ENCODE data around the gene E2F8.
"Not testable (repeated sequence)": the region's sequence is repeated elsewhere in the genome, so short reads cannot be mapped to it uniquely, and the experiment has no call there.

Gene E2F8

DNA sequence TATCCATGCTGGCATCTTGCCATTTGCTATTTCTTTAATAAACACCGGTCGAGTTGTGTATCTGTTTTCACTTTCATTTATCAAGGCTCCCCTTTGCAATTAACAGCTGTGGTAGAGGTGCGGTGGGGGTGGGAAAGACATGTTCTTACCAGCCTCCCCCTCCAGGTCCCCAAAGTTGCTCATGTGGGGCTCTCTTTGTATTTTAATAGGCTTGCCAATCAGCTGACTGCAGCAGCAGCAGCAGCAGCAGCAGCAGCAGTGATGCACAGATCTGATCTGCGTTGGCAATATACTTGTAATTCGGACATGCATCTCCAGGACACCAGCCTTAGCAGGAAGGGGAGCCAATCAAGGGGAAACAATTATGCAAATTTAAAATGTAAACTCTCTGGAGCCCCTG is 40.3 kb upstream of the E2F8 start:
- no peak for DNase-seq (ENCODE audit: low read depth, low spot score)
- TF ChIP-seq YY1 (IDR thresholded peaks at IDR 0.05; ENCODE audit: insufficient read depth, insufficient read length) (no peak), SUZ12 (IDR thresholded peaks at IDR 0.05; ENCODE audit: extremely low read depth, insufficient read depth, insufficient read length) (no peak), ZNF274 (IDR thresholded peaks at IDR 0.05; ENCODE audit: low read depth, low read length) (no peak)
- no peaks in the 10 kb centered on the region for H3K9me3 ChIP-seq (ENCODE audit: insufficient read depth, low read length)
- no peak overlapping the region for H3K4me3 ChIP-seq (ENCODE audit: insufficient read length, low read depth)
- H3K27me3 ChIP-seq (ENCODE audit: insufficient read depth, insufficient read length), result no peaks in the 10 kb centered on the region
- H3K4me1 ChIP-seq (ENCODE audit: insufficient read depth, insufficient read length), result peaks cover 3% of the 10 kb centered on the region
- no peak overlapping the region for H3K9ac ChIP-seq (ENCODE audit: insufficient read length, low read depth)
- H3K36me3 ChIP-seq (ENCODE audit: insufficient read depth, insufficient read length, low read length), result no peaks in the 10 kb centered on the region

DNA sequence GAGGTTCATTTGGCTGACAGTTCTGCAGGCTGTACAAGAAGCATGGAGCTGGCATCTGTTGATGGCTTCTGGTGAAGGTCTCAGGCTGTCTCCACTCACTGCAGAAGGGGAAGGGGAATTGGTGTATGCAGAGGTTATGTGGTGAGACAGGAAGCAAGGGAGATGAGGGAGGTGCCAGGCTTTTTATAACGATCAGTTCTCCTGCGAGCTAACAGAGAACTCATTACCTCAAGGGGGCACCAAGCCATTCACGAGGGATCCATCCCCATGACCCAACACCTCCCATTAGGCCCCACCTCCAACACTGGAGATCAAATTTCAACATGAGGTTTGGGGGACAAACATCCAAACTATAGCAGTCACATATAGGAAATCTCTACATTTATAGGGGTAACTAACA is 38.7 kb upstream of the E2F8 start:
- Histone ChIP-seq H3K4me1 (ENCODE audit: insufficient read depth, insufficient read length) (peaks cover 1% of the 10 kb centered on the region), H3K36me3 (ENCODE audit: insufficient read depth, insufficient read length, low read length) (no peaks in the 10 kb centered on the region), H3K9ac (ENCODE audit: insufficient read length, low read depth) (no peak overlapping the region), H3K9me3 (ENCODE audit: insufficient read depth, low read length) (no peaks in the 10 kb centered on the region), H3K4me3 (ENCODE audit: insufficient read length, low read depth) (no peak overlapping the region), H3K27me3 (ENCODE audit: insufficient read depth, insufficient read length) (no peaks in the 10 kb centered on the region)
- TF ChIP-seq SUZ12 (IDR thresholded peaks at IDR 0.05; ENCODE audit: extremely low read depth, insufficient read depth, insufficient read length) (no peak), ZNF274 (IDR thresholded peaks at IDR 0.05; ENCODE audit: low read depth, low read length) (no peak), YY1 (IDR thresholded peaks at IDR 0.05; ENCODE audit: insufficient read depth, insufficient read length) (no peak)
- DNase-seq (ENCODE audit: low read depth, low spot score), result no peak

DNA sequence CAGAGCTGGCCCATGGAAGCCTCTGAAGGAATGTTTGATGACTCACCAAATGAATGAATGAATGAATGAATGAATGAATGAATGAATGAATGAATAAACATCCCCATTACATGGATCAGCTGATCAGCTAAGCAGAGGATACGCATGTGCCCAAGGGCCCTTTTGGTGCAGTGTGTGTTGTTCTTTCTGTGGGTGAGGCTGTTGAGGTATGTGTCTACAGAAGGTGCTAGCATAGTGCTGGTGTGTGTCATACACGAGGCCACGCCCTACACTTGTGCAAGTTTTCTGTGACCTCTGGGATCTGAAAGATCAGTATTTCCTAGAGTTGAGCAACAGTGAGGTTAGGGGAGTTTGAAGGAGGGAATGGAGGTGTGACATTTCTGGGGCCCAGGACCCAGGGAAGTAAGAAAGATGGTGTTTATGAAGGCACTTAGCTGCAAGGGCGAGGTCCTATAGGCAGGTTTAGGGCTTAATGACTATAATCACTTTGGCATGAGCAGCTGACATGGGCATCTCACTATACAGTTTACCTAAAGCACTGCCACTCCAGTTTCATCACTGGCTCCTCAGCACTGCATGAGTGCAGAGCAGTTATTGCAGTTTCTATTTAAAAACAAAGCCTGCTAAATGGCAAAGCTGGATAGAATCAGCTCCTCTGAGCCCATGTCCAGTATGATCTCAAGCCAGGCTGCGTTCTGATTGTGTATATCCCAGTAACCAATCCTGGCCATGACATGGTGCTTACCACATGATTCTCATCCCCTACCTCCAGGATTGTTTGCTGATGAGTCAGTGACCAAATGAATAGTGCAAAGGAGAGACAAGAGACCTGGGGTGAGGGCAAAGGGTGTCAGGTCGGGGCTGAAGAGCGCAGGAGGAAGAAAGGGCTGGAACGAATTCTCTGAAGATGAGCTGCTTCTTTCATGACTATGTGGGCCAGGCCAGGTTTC is 36.4 kb upstream of the E2F8 start:
- TF ChIP-seq SUZ12 (IDR thresholded peaks at IDR 0.05; ENCODE audit: extremely low read depth, insufficient read depth, insufficient read length), result no peak
- TF ChIP-seq ZNF274 (IDR thresholded peaks at IDR 0.05; ENCODE audit: low read depth, low read length), result no peak
- TF ChIP-seq YY1 (IDR thresholded peaks at IDR 0.05; ENCODE audit: insufficient read depth, insufficient read length), result no peak
- Histone ChIP-seq H3K9me3 (ENCODE audit: insufficient read depth, low read length) (no peaks in the 10 kb centered on the region), H3K36me3 (ENCODE audit: insufficient read depth, insufficient read length, low read length) (no peaks in the 10 kb centered on the region), H3K4me1 (ENCODE audit: insufficient read depth, insufficient read length) (peaks cover 1% of the 10 kb centered on the region), H3K9ac (ENCODE audit: insufficient read length, low read depth) (no peak overlapping the region), H3K27me3 (ENCODE audit: insufficient read depth, insufficient read length) (no peaks in the 10 kb centered on the region), H3K4me3 (ENCODE audit: insufficient read length, low read depth) (no peak overlapping the region)
- no peak for DNase-seq (ENCODE audit: low read depth, low spot score)

DNA sequence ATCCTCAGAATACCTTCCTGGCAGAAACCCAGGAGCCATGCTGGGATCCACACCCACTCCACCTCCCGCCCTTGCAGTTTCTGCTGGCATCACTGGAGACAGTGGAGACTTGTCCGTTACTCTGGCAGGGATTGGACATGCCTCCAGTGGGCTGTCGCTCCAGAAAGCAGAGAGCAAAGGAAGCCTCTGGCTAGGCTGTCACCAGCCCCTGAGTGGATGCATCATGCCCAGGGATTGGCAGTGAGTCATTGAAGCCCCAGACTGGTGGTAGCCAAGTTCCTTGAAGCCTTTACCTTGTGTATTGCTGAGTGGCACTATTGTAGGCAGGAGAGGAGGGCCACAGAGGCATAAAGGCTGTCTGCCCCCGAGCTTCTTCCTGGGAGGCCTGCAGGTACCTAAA is 34.8 kb upstream of the E2F8 start:
- no peak for DNase-seq (ENCODE audit: low read depth, low spot score)
- no peaks in the 10 kb centered on the region for H3K9me3 ChIP-seq (ENCODE audit: insufficient read depth, low read length)

DNA sequence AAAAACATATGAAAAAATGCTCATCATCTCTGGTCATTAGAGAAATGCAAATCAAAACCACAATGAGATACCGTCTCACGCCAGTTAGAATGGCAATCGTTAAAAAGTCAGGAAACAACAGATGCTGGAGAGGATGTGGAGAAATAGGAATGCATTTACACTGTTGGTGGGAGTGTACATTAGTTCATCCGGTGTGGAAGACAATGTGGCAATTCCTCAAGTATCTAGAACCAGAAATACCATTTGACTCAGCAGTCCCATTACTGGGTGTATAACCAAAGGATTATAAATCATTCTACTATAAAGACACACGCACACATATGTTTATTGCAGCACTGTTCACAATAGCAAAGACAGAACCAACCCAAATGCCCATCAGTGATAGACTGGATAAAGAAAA is 32.5 kb upstream of the E2F8 start:
- not testable (repeated sequence) for DNase-seq (ENCODE audit: low read depth, low spot score); H3K36me3 ChIP-seq (ENCODE audit: insufficient read depth, insufficient read length, low read length); H3K4me3 ChIP-seq (ENCODE audit: insufficient read length, low read depth); H3K9ac ChIP-seq (ENCODE audit: insufficient read length, low read depth); H3K9me3 ChIP-seq (ENCODE audit: insufficient read depth, low read length); H3K4me1 ChIP-seq (ENCODE audit: insufficient read depth, insufficient read length); H3K27me3 ChIP-seq (ENCODE audit: insufficient read depth, insufficient read length)

More for the DNA sequence above, 34.8 kb upstream of the E2F8 start:
- Histone ChIP-seq H3K36me3 (ENCODE audit: insufficient read depth, insufficient read length, low read length) (no peaks in the 10 kb centered on the region), H3K27me3 (ENCODE audit: insufficient read depth, insufficient read length) (no peaks in the 10 kb centered on the region), H3K4me3 (ENCODE audit: insufficient read length, low read depth) (no peak overlapping the region), H3K4me1 (ENCODE audit: insufficient read depth, insufficient read length) (peaks cover 1% of the 10 kb centered on the region), H3K9ac (ENCODE audit: insufficient read length, low read depth) (no peak overlapping the region)
- no peak for TF ChIP-seq ZNF274 (IDR thresholded peaks at IDR 0.05; ENCODE audit: low read depth, low read length)
- TF ChIP-seq SUZ12 (IDR thresholded peaks at IDR 0.05; ENCODE audit: extremely low read depth, insufficient read depth, insufficient read length), result no peak
- no peak for TF ChIP-seq YY1 (IDR thresholded peaks at IDR 0.05; ENCODE audit: insufficient read depth, insufficient read length)

DNA sequence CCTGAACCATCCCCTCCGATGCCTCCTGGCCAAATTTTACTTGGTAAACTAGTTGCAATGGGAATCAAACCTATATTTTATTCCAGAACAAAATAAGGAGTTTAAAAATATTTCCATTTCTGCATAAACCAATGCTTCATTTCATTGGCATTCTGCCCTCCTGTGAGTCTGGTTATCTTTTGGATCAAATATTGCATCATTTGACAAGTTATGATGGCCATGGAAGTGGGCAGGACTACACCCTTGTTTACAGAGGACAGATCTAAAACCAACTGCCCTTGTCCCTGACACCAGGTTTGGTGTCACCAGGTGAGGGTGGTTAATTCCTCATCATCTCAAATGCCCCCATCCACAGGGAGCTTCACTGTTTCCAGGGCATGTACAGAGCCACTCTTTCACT is 28.2 kb upstream of the E2F8 start:
- Histone ChIP-seq H3K4me1 (ENCODE audit: insufficient read depth, insufficient read length) (no peaks in the 10 kb centered on the region), H3K36me3 (ENCODE audit: insufficient read depth, insufficient read length, low read length) (no peaks in the 10 kb centered on the region), H3K9ac (ENCODE audit: insufficient read length, low read depth) (no peak overlapping the region), H3K4me3 (ENCODE audit: insufficient read length, low read depth) (no peak overlapping the region), H3K9me3 (ENCODE audit: insufficient read depth, low read length) (no peaks in the 10 kb centered on the region), H3K27me3 (ENCODE audit: insufficient read depth, insufficient read length) (no peaks in the 10 kb centered on the region)
- TF ChIP-seq YY1 (IDR thresholded peaks at IDR 0.05; ENCODE audit: insufficient read depth, insufficient read length), result no peak
- TF ChIP-seq SUZ12 (IDR thresholded peaks at IDR 0.05; ENCODE audit: extremely low read depth, insufficient read depth, insufficient read length), result no peak
- no peak for TF ChIP-seq ZNF274 (IDR thresholded peaks at IDR 0.05; ENCODE audit: low read depth, low read length)
- DNase-seq (ENCODE audit: low read depth, low spot score), result no peak

DNA sequence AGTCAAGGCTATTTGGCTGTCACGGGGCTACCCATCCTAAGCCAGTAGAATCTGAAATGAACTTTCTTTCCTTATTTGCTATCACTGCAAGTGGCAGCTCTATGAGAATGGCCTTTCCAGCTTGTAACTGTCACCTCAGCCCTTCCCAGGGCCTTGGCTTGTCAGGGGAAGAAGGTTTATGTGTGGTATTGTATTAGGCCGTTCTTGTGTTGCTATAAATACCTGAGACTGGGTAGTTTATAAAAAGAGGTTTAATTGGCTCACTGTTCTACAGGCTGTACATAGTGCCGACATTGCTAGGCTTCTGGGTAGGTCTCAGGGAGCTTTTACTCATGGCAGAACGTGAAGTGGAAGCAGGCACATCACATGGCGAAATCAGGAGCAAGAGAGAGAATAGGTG is 26.8 kb upstream of the E2F8 start:
- Histone ChIP-seq H3K4me3 (ENCODE audit: insufficient read length, low read depth) (no peak overlapping the region), H3K36me3 (ENCODE audit: insufficient read depth, insufficient read length, low read length) (no peaks in the 10 kb centered on the region), H3K9me3 (ENCODE audit: insufficient read depth, low read length) (no peaks in the 10 kb centered on the region), H3K9ac (ENCODE audit: insufficient read length, low read depth) (no peak overlapping the region), H3K4me1 (ENCODE audit: insufficient read depth, insufficient read length) (no peaks in the 10 kb centered on the region), H3K27me3 (ENCODE audit: insufficient read depth, insufficient read length) (no peaks in the 10 kb centered on the region)
- DNase-seq (ENCODE audit: low read depth, low spot score), result no peak
- no peak for TF ChIP-seq ZNF274 (IDR thresholded peaks at IDR 0.05; ENCODE audit: low read depth, low read length)
- no peak for TF ChIP-seq YY1 (IDR thresholded peaks at IDR 0.05; ENCODE audit: insufficient read depth, insufficient read length)
- no peak for TF ChIP-seq SUZ12 (IDR thresholded peaks at IDR 0.05; ENCODE audit: extremely low read depth, insufficient read depth, insufficient read length)

All from NT2/D1 (cell line).